Natural killer cell treated with Interleukin-12 subunit alpha and Interleukin-12 subunit beta and Interleukin-15 and Interleukin-18, amount 100 ng/mL, for 72 hours (primary cell): ENCODE data around the gene TKT. TPM values are rescaled to one million over a fixed set of nuclear protein-coding genes. Genes with fewer than 3 reads are reported as not detected.

ENCODE experiments used
- ATAC-seq, 2 donors: fragments of 150-1000 bp; cut with Tn5 transposase in 1 of 2; sonication (Bioruptor Pico), chemical (Tn5 transposase) in 1 of 2; 2 replicates each; pipeline ENCODE4 v1.10.0; 2021
- DNase-seq: peaks from one replicate; pipeline ENCODE4 v3.0.0; 2022; ENCODE audit warnings: low spot score
- H3K27ac Mint-ChIP-seq, 2 donors: 1 replicate in 1 of 2; 2 replicates in 1 of 2; pipeline ENCODE4 v1.8.0; 2022; ENCODE audit warnings: mixed read lengths in 2 of 2, mild to moderate bottlenecking in 1 of 2, moderate library complexity in 1 of 2
- H3K27me3 Mint-ChIP-seq, 2 donors: 1 replicate in 1 of 2; 2 replicates in 1 of 2; pipeline ENCODE4 v1.8.0; 2022; ENCODE audit warnings: mixed read lengths in 2 of 2
- H3K36me3 Mint-ChIP-seq: one replicate; pipeline ENCODE4 v1.8.0; 2022; ENCODE audit warnings: mixed read lengths
- H3K4me1 Mint-ChIP-seq, 2 donors: 1 replicate in 1 of 2; 2 replicates in 1 of 2; pipeline ENCODE4 v1.8.0; 2022; ENCODE audit warnings: low read depth in 2 of 2, mixed read lengths in 2 of 2, mild to moderate bottlenecking in 1 of 2
- H3K4me3 Mint-ChIP-seq: one replicate; pipeline ENCODE4 v1.8.0; 2022; ENCODE audit warnings: mixed read lengths
- H3K9me3 Mint-ChIP-seq: 2 replicates; pipeline ENCODE4 v1.8.0; 2022; ENCODE audit warnings: mixed read lengths
- total RNA-seq, 2 donors: library from RNA; stranded (reverse); gene quantifications; one replicate each; pipeline ENCODE4 v1.2.3, GENCODE V29; 2022

TKT gene
- total RNA-seq, 2 donors from 2014 or later: 171 to 339 TPM

DNA sequence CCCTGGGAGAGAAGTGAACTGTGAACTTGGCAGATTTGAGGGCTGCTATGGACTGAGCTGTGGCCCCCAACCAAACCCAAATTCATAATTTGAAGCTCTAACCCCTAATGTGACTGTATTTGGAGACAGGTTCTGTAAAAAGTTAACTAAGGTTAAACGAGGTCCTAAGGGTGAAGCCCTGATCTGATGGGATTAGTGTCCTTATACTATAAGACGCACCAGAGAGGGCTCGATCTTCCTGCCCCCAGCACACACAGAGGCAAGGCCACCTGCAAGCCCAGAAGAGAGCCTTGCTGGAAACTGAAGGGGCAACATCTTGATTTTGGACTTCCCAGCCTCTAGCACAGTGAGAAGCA is 34.0 kb downstream of the TKT start:
- no peak overlapping the region for H3K27ac Mint-ChIP-seq
- ATAC-seq (no peak), DNase-seq (no peak)
- H3K4me3 Mint-ChIP-seq: no peak overlapping the region
- no peaks in the 10 kb centered on the region for H3K9me3 Mint-ChIP-seq
- no peaks in the 10 kb centered on the region for H3K36me3 Mint-ChIP-seq
- H3K4me1 Mint-ChIP-seq: peaks cover 0 to 5% of the 10 kb centered on the region in 2 donors
- H3K27me3 Mint-ChIP-seq: no peaks in the 10 kb centered on the region

DNA sequence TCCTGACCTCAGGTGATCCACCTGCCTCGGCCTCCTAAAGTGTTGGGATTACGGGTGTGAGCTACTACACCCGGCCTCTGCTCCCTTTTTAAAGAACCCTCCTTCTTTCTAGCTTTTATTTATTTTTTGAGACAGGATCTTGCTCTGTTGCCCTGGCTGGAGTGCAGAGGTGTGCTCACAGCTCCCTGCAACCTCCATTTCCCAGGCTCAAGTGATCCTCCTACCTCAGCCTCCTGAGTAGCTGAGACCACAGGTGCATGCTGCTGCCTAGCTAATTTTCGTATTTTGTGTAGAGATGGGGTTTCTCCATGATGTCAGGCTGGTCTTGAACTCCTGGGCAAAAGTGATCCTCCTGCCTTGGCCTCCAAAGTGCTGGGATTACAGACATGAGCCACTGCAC is 34.5 kb downstream of the TKT start:
- H3K27me3 Mint-ChIP-seq: no peaks in the 10 kb centered on the region
- H3K27ac Mint-ChIP-seq: no peak overlapping the region
- H3K4me1 Mint-ChIP-seq: peaks cover 0 to 5% of the 10 kb centered on the region in 2 donors
- H3K4me3 Mint-ChIP-seq: no peak overlapping the region
- ATAC-seq: no peak
- H3K9me3 Mint-ChIP-seq: no peaks in the 10 kb centered on the region
- no peak for DNase-seq
- H3K36me3 Mint-ChIP-seq: no peaks in the 10 kb centered on the region

DNA sequence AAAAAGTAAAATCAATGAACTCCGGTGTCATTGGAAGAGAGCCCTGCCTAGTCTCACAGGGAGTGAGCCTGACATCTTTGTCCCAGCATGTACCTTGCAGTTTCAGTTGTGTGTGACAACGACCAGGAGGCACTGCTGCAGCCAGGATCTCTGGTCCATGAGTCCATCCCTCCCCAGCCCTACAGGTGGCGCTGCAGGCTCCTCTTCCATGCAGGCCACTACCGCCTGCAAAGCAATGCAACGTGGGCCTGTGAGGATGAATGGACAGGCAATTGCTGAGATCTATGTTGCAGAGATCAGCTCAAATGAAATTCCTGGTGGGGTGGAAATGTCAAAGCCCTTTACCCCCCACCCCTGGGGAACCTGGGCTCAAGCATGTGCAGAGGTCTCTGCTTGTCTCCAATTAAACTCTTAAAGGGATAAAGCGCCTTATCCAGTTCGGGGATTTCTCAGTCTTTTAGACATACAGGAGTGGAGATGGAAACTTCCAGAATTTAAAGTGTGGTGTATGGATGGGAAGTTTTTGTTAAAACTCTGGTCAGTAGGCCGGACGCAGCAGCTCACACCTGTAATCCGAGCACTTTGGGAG is 35.8 kb downstream of the TKT start:
- Mint-ChIP-seq H3K27ac (no peak overlapping the region), H3K4me1 (peaks cover 0 to 5% of the 10 kb centered on the region in 2 donors), H3K36me3 (no peaks in the 10 kb centered on the region), H3K9me3 (no peaks in the 10 kb centered on the region), H3K4me3 (no peak overlapping the region), H3K27me3 (no peaks in the 10 kb centered on the region)
- DNase-seq: peak; percentile 78
- ATAC-seq: peak; percentile 84 to 86

DNA sequence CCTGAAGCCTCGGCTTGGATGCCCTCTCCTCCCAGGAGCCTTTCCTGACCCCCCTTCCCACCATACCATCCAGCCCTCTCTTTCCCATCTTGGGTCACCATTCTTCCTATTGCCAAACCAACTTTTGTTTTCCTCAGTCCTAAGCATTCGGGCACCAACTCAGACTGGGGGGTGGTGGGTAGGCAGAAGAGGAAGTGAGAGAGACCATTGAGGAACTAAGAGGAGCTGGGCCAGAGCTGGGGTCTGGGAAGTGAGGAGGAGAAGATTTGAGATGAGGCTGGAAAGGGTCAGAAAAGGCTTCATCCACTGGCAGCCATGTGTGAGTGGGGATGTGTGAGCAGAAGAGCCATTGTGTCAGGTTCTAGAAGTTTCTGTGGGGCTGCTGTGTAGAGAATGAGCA is 37.7 kb downstream of the TKT start:
- no peaks in the 10 kb centered on the region for H3K9me3 Mint-ChIP-seq
- H3K27me3 Mint-ChIP-seq: peaks cover 0 to 3% of the 10 kb centered on the region in 2 donors
- DNase-seq (no peak), ATAC-seq (no peak)
- H3K36me3 Mint-ChIP-seq: no peaks in the 10 kb centered on the region
- H3K27ac Mint-ChIP-seq: no peak overlapping the region
- no peak overlapping the region for H3K4me3 Mint-ChIP-seq
- H3K4me1 Mint-ChIP-seq: peaks cover 0 to 5% of the 10 kb centered on the region in 2 donors

DNA sequence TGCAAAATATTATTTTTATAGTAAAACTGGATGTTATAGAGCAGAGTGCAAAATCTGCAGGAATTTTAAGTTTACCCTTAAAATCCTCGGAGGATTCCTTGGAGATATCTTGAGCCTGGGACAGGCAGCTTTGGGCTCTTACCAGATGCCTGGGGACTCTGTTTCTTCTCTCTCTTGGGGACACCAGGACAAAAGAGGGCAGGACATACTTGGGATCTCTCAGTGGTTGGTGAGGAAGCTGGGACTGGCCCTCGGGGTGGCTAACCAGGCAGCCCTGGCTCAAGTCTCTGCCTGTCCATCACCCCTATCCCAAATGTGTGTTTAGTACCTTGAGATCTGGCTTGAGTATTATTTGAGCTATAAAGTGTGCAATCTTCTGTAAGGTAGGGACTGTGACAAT is 38.6 kb downstream of the TKT start:
- H3K9me3 Mint-ChIP-seq: no peaks in the 10 kb centered on the region
- H3K4me1 Mint-ChIP-seq: peaks cover 0 to 5% of the 10 kb centered on the region in 2 donors
- H3K27ac Mint-ChIP-seq: no peak overlapping the region
- H3K4me3 Mint-ChIP-seq: no peak overlapping the region
- no peak for ATAC-seq
- no peaks in the 10 kb centered on the region for H3K36me3 Mint-ChIP-seq
- DNase-seq: no peak
- peaks cover 0 to 3% of the 10 kb centered on the region in 2 donors for H3K27me3 Mint-ChIP-seq

DNA sequence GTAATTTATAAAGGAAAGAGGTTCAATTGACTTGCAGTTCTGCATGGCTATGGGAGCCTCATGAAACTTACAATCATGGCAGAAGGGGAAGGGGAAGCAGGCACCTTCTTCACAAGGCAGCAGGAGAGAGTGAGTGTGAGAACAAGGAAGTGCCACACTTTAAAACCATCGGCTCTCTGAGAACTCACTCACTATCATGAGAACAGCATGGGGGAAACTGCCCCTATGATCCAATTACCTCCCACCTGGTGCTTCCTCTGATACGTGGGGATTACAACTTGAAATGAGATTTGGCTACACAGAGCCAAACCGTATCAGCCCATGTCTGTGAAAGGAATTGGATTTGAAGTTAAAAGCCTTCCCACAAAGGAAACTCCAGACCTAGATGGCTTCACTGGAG is 39.1 kb downstream of the TKT start:
- Mint-ChIP-seq H3K27me3 (peaks cover 0 to 3% of the 10 kb centered on the region in 2 donors), H3K27ac (no peak overlapping the region), H3K36me3 (no peaks in the 10 kb centered on the region), H3K4me1 (peaks cover 0 to 5% of the 10 kb centered on the region in 2 donors), H3K4me3 (no peak overlapping the region), H3K9me3 (no peaks in the 10 kb centered on the region)
- ATAC-seq (no peak), DNase-seq (no peak)

DNA sequence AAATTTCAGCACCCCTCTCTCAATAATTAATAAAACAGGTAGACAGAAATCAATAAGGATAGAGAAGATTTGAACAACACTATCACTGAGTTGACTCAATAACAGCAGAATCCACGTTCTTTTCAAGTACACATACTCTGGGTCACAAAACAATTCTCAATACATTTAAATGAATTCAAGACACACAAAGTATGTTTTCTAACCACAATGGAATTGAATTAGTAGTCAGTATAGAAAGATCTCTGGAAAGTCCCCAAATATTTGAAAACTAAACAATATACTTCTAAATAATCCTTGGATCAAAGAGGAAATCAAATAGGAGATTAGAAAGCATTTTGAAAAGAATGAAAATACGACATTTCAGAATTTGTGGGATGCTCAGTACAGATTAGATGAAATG is 40.0 kb downstream of the TKT start:
- ATAC-seq: no peak
- Mint-ChIP-seq H3K27me3 (peaks cover 0 to 3% of the 10 kb centered on the region in 2 donors), H3K4me3 (no peak overlapping the region), H3K27ac (no peak overlapping the region), H3K36me3 (no peaks in the 10 kb centered on the region), H3K9me3 (no peaks in the 10 kb centered on the region), H3K4me1 (peaks cover 3 to 5% of the 10 kb centered on the region in 2 donors)
- no peak for DNase-seq

DNA sequence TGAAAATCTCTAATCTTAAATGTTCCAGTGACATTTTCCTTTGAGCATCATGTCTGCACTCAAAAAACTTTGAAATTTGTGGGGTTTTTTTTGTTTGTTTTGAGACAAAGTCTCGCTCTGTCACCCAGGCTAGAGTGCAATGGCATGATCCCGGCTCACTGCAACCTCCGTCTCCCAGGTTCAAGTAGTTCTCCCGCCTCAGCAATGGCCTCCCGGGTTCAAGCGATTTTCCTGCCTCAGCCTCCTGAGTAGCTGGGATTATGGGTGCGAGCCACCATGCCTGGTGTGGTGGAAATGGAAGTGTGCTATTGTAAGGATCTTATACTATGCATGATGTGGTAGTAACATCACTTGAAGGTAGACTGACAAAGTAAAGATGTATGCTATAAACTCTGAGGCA is 42.5 kb downstream of the TKT start:
- ATAC-seq (no peak), DNase-seq (no peak)
- H3K27ac Mint-ChIP-seq: no peak overlapping the region
- H3K4me1 Mint-ChIP-seq: peaks cover 0 to 3% of the 10 kb centered on the region in 2 donors
- H3K27me3 Mint-ChIP-seq: peaks cover 0 to 3% of the 10 kb centered on the region in 2 donors
- H3K36me3 Mint-ChIP-seq: no peaks in the 10 kb centered on the region
- H3K9me3 Mint-ChIP-seq: no peaks in the 10 kb centered on the region
- H3K4me3 Mint-ChIP-seq: no peak overlapping the region

DNA sequence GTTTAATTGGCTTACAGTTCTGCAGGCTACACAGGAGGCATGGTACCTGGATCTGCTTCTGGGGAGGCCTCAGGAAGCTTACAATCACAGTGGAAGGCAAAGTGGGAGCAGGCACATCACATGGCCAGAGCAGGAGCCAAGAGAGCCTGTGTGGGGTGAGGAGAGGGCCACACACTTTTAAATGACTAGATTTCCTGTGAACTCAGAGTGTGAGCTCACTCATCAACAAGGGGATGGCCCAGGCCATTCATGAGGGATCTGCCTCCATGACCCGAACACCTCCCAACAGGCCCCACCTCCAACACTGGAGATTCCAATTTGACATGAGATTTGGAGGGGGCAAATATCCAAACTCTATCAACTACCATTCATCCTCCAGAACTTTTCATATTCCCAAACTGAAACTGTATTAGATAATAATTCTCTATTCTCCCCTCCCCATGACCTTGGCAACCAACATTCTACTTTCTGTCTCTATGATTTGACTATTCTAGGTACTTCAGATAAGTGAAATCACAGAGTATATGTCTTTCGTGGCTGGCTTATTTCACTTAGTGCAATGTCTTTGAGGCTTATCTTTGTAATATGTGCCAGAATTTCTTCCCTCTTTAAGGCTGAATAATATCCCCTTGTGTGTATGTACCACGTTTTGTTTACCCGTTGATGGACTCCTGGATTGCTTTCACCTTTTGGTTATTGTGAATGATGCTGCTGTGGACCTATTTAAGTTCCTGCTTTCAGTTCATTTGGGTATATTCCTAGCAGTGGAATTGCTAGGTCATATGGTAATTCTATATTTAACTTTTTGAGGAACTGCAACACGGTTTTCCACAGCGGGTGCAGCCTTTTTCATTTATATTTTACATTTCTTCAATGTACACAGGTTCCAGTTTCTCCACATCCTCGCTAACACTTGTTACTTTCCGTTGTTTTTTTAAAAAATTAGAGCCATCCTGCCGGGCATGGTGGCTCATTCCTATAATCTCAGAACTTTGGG is 43.8 kb downstream of the TKT start:
- DNase-seq: no peak
- ATAC-seq: peak; percentile 36 to 60
- Mint-ChIP-seq H3K4me3 (no peak overlapping the region), H3K27ac (no peak overlapping the region), H3K27me3 (peaks cover 0 to 3% of the 10 kb centered on the region in 2 donors), H3K36me3 (no peaks in the 10 kb centered on the region), H3K4me1 (peaks cover 0 to 3% of the 10 kb centered on the region in 2 donors), H3K9me3 (no peaks in the 10 kb centered on the region)

DNA sequence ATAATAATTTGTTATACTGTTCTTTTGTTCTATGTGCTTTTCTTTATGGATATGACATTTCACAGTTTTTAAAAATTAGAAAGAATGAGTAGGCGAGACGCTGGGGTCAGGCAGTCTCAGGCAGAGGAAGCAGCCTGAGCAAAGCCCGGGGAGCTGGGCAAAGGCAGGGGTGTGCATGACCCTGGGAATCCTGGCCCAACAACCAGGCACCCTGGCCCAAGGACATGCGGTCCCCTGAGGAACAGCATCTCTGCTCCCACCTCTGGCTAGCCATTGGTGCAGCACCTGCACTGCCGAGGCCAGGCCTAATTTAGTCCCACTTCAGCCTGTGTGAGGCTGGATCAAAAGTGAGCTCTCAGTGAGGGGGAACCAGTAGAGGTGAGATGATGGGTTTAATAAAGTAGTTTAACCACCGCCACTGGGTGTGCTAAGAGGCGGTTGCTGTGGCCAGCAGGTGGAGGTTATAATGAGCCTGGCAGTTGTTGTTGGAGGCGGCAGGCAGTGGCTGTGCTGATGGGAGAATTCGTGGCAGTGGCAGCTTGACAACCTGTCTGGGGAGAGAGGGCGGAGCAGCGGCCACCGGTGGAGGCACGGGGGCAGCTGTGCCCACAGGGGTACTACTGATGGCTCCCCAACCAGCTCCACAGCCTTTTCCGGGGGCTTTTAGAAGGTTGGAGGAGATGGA is 53.3 kb downstream of the TKT start:
- DNase-seq: no peak
- H3K9me3 Mint-ChIP-seq: no peaks in the 10 kb centered on the region
- no peaks in the 10 kb centered on the region for H3K36me3 Mint-ChIP-seq
- no peaks in the 10 kb centered on the region for H3K27me3 Mint-ChIP-seq
- ATAC-seq: no peak
- H3K4me3 Mint-ChIP-seq: no peak overlapping the region
- peaks cover 0 to 3% of the 10 kb centered on the region in 2 donors for H3K4me1 Mint-ChIP-seq
- H3K27ac Mint-ChIP-seq: no peak overlapping the region

DNA sequence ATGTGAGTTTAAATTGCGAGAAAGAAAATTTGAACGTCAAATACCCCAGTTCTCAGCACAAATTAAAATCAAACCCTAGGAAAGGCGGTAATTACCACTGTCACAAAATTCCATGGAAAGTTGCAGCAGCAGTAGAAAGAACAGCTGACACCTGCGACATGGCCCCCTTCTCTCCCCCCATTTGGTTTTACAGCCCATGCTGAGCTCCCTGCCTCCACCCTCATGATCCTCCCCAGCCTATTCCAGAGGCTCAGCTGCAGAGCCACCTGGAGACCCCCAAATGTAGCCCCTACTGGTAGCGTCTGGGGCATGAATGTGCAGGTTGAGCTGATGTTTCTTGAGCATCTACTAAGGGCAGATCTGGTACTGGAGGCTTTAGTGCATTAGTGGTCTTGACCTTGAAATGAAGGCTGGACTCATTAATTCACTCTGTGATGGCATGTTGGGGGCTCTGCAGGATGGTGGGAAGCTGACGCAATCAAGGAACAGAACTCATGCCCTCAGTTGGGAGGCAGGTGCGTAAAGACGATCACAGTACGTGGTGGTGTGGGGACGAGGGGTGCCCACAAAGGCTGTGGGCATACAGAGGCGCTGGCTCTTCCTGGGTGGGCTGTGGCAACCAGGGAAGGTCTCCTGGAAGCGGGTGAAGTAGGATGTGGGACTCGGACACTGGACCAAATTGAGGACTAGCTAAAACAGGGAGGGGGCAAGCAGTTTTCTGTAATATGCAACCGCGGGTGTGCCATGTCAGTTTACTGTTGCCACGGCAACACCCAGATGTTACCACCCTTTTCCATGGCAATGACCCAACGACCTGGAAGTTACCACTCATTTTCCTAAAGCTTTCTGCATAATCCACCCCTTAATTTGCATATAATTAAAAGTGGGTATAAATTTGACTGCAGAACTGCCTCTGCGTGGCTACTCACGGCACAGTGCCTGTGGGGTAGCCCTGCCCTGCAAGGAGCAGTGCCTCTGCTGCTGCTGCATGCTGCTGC is 55.0 kb downstream of the TKT start:
- DNase-seq (no peak), ATAC-seq (no peak)
- Mint-ChIP-seq H3K27ac (no peak overlapping the region), H3K4me3 (no peak overlapping the region), H3K9me3 (no peaks in the 10 kb centered on the region), H3K36me3 (no peaks in the 10 kb centered on the region), H3K4me1 (peaks cover 0 to 3% of the 10 kb centered on the region in 2 donors), H3K27me3 (no peaks in the 10 kb centered on the region)

DNA sequence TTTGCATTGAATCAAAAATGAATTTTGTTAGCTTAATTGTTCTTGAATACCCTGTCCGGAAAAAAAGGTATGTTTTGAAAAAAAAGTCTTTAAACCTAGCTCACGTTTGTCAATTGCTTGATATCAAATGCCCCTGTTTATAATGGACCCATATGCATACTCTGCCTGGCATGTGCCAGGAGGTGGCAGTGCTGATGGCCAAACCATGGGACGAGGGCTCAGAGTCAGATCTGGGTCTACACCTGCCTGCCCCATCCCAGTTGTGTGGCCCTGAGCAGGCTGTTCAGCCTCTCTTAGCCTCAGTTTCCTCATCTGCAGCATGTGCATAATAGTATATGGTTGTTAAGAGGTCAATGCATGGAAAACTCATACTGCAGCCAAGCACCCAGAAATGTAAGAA is 56.0 kb downstream of the TKT start:
- H3K36me3 Mint-ChIP-seq: no peaks in the 10 kb centered on the region
- peaks cover 7 to 11% of the 10 kb centered on the region in 2 donors for H3K4me1 Mint-ChIP-seq
- H3K27ac Mint-ChIP-seq: no peak overlapping the region
- H3K9me3 Mint-ChIP-seq: no peaks in the 10 kb centered on the region
- DNase-seq (no peak), ATAC-seq (no peak)
- H3K27me3 Mint-ChIP-seq: no peaks in the 10 kb centered on the region
- H3K4me3 Mint-ChIP-seq: no peak overlapping the region

DNA sequence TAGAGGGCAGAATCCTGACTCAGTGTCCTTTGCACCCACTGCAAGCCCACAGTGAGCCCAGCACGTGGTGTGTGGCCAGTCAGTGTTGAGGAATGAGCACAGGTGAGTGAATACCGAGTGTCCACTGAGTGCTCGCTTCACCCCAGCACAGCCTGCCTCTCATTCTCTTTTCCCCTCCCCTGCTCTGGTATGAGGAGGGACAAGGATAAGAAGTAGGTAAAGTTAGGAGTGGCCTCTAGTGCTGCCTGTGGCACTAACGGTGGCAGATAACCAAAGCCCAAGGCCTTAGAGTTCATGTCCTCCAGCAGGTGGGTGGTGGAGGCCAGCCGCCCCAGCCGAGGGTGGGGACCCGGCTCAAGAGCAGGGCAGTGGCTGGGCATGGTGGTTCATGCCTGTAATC is 56.8 kb downstream of the TKT start:
- Mint-ChIP-seq H3K4me3 (no peak overlapping the region), H3K27me3 (no peaks in the 10 kb centered on the region)
- ATAC-seq: no peak

More for the DNA sequence above, 56.8 kb downstream of the TKT start:
- no peak for DNase-seq
- Mint-ChIP-seq H3K9me3 (no peaks in the 10 kb centered on the region), H3K27ac (no peak overlapping the region), H3K36me3 (no peaks in the 10 kb centered on the region), H3K4me1 (peaks cover 7 to 8% of the 10 kb centered on the region in 2 donors)
